H9 (cell line): ENCODE data around the gene FAIM2. TPM values are rescaled to one million over a fixed set of nuclear protein-coding genes. Genes with fewer than 3 reads are reported as not detected.

ENCODE experiments used
- DNase-seq: peaks from one replicate; pipeline ENCODE4 v3.0.0-alpha.2; 2017
- H2AFZ ChIP-seq: one replicate; pipeline ENCODE4 v1.6.1; 2013; ENCODE audit warnings: mild to moderate bottlenecking, low read length, control low read depth, moderate library complexity
- H2AK5ac ChIP-seq: 2 replicates; pipeline ENCODE4 v1.6.1; 2013; ENCODE audit warnings: low read length, control low read depth, mixed read lengths; ENCODE audit not compliant: insufficient read length
- H2BK120ac ChIP-seq: one replicate; pipeline ENCODE4 v1.6.1; 2013; ENCODE audit warnings: low read depth, mild to moderate bottlenecking, low read length, control low read depth, inconsistent platforms; ENCODE audit not compliant: poor library complexity, severe bottlenecking
- H2BK12ac ChIP-seq: 2 replicates; pipeline ENCODE4 v1.6.1; 2013; ENCODE audit warnings: low read length, control low read depth, mixed read lengths, low read depth; ENCODE audit not compliant: insufficient read length
- H2BK15ac ChIP-seq: 2 replicates; pipeline ENCODE4 v1.6.1; 2013; ENCODE audit warnings: low read depth, low read length, control low read depth
- H2BK20ac ChIP-seq: one replicate; pipeline ENCODE4 v1.6.1; 2013; ENCODE audit warnings: low read depth, mild to moderate bottlenecking, low read length, control low read depth, inconsistent platforms; ENCODE audit not compliant: poor library complexity, severe bottlenecking
- H2BK5ac ChIP-seq: 2 replicates; pipeline ENCODE4 v1.6.1; 2013; ENCODE audit warnings: low read length, control low read depth, mixed read lengths; ENCODE audit not compliant: insufficient read length
- H3K14ac ChIP-seq: 2 replicates; pipeline ENCODE4 v1.6.1; 2013; ENCODE audit warnings: low read length, control low read depth; ENCODE audit not compliant: insufficient read depth
- H3K18ac ChIP-seq: 2 replicates; pipeline ENCODE4 v1.6.1; 2013; ENCODE audit warnings: low read depth, mild to moderate bottlenecking, mixed read lengths, low read length, control low read depth; ENCODE audit not compliant: insufficient read length
- H3K23ac ChIP-seq: 2 replicates; pipeline ENCODE4 v1.6.1; 2013; ENCODE audit warnings: low read length, control low read depth, mixed read lengths, low read depth; ENCODE audit not compliant: insufficient read length
- H3K23me2 ChIP-seq: 2 replicates; pipeline ENCODE4 v1.6.1; 2013; ENCODE audit warnings: low read depth, mild to moderate bottlenecking, mixed read lengths, low read length, control low read depth; ENCODE audit not compliant: insufficient read length, poor library complexity, severe bottlenecking
- H3K27ac ChIP-seq: 2 replicates; pipeline ENCODE4 v1.5.1; 2013; ENCODE audit warnings: low read length, control low read depth, mixed read lengths, low read depth; ENCODE audit not compliant: insufficient read length
- H3K27me3 ChIP-seq: 2 replicates; pipeline ENCODE4 v1.6.1; 2013; ENCODE audit warnings: low read length, control low read depth, inconsistent platforms; ENCODE audit not compliant: insufficient read depth
- H3K4ac ChIP-seq: 2 replicates; pipeline ENCODE4 v1.6.1; 2013; ENCODE audit warnings: low read depth, mild to moderate bottlenecking, control low read depth, inconsistent platforms, low read length, moderate library complexity
- H3K4me1 ChIP-seq: 2 replicates; pipeline ENCODE4 v1.6.1; 2013; ENCODE audit warnings: low read length, control low read depth, inconsistent platforms; ENCODE audit not compliant: insufficient read depth
- H3K4me2 ChIP-seq: 2 replicates; pipeline ENCODE4 v1.6.1; 2013; ENCODE audit warnings: low read length, control low read depth, mixed read lengths; ENCODE audit not compliant: insufficient read length, insufficient read depth
- H3K56ac ChIP-seq: 2 replicates; pipeline ENCODE4 v1.6.1; 2013; ENCODE audit warnings: low read depth, mild to moderate bottlenecking, mixed read lengths, low read length, control low read depth; ENCODE audit not compliant: insufficient read length
- H3K79me1 ChIP-seq: 2 replicates; pipeline ENCODE4 v1.6.1; 2013; ENCODE audit warnings: low read depth, mild to moderate bottlenecking, moderate library complexity, low read length, control low read depth, inconsistent platforms; ENCODE audit not compliant: insufficient read depth, poor library complexity, severe bottlenecking
- H3K79me2 ChIP-seq: 2 replicates; pipeline ENCODE4 v1.6.1; 2013; ENCODE audit warnings: low read length, control low read depth, inconsistent platforms; ENCODE audit not compliant: insufficient read depth
- H3K9ac ChIP-seq: 2 replicates; pipeline ENCODE4 v1.6.1; 2013; ENCODE audit warnings: low read length, control low read depth, mixed read lengths; ENCODE audit not compliant: insufficient read length; ENCODE audit errors: extremely low read depth
- H3K9me3 ChIP-seq: one replicate; pipeline ENCODE4 v1.6.1; 2013; ENCODE audit warnings: low read depth, low read length, inconsistent platforms; ENCODE audit not compliant: control insufficient read depth
- H3T11ph ChIP-seq: one replicate; pipeline ENCODE4 v1.6.1; 2013; ENCODE audit warnings: mild to moderate bottlenecking, low read length, control low read depth, inconsistent platforms
- H4K20me1 ChIP-seq: one replicate; pipeline ENCODE4 v1.6.1; 2013; ENCODE audit not compliant: control insufficient read depth, insufficient read length, insufficient read depth
- H4K5ac ChIP-seq: 2 replicates; pipeline ENCODE4 v1.6.1; 2013; ENCODE audit warnings: low read depth, mild to moderate bottlenecking, mixed read lengths, low read length, control low read depth; ENCODE audit not compliant: insufficient read length
- H4K8ac ChIP-seq: replicated peaks from 2 replicates; pipeline ENCODE4 v1.6.1; 2013; ENCODE audit warnings: low read length, control low read depth, mixed read lengths, low read depth; ENCODE audit not compliant: insufficient read length
- H4K91ac ChIP-seq: 2 replicates; pipeline ENCODE4 v1.6.1; 2013; ENCODE audit warnings: low read depth, mild to moderate bottlenecking, moderate library complexity, mixed read lengths, low read length, control low read depth; ENCODE audit not compliant: insufficient read length
- H3K27ac Mint-ChIP-seq, 3 experiments: 2 replicates in 2 of 3; 3 replicates in 1 of 3; pipeline ENCODE4 v1.8.0; 2020 to 2021; ENCODE audit warnings: mixed read lengths in 3 of 3, mild to moderate bottlenecking in 1 of 3, moderate library complexity in 1 of 3
- H3K27me3 Mint-ChIP-seq: 2 replicates; pipeline ENCODE4 v1.8.0; 2021; ENCODE audit warnings: low read depth, mild to moderate bottlenecking, moderate library complexity, mixed read lengths
- H3K36me3 Mint-ChIP-seq, 3 experiments: 2 replicates in 2 of 3; 3 replicates in 1 of 3; pipeline ENCODE4 v1.8.0; 2020 to 2021; ENCODE audit warnings: low read depth in 3 of 3, mixed read lengths in 3 of 3; ENCODE audit not compliant: insufficient read depth in 1 of 3
- H3K4me1 Mint-ChIP-seq, 2 experiments: 2 replicates each; pipeline ENCODE4 v1.8.0; 2020; ENCODE audit warnings: mixed read lengths in 2 of 2
- H3K4me3 Mint-ChIP-seq, 2 experiments: 2 replicates in 1 of 2; 3 replicates in 1 of 2; pipeline ENCODE4 v1.8.0; 2020 to 2021; ENCODE audit warnings: mild to moderate bottlenecking in 2 of 2, mixed read lengths in 2 of 2, moderate library complexity in 1 of 2
- H3K9me3 Mint-ChIP-seq, 2 experiments: 2 replicates in 1 of 2; 3 replicates in 1 of 2; pipeline ENCODE4 v1.8.0; 2020; ENCODE audit warnings: mild to moderate bottlenecking in 2 of 2, mixed read lengths in 2 of 2, moderate library complexity in 1 of 2
- CTCF ChIP-seq: fragments of 200-600 bp; sonication (generic); conservative IDR thresholded peaks from 3 replicates; pipeline ENCODE4 v1.8.0; 2021; ENCODE audit warnings: antibody characterized with exemption, mild to moderate bottlenecking
- WGBS: extraction: QIAGEN DNeasy Blood & Tissue Kit; methylation state at CpG from one replicate; pipeline ENCODE4 v1.1.7; 2013; ENCODE audit warnings: missing lambda C conversion rate, low lambda C conversion rate, mixed read lengths; ENCODE audit not compliant: insufficient read length; ENCODE audit errors: extremely low coverage; 5-methylcytosine and 5-hydroxymethylcytosine counted together
- total RNA-seq: library from RNA; stranded (reverse); gene quantifications from 2 replicates; pipeline ENCODE4 v1.2.1, GENCODE V29; 2021

The FAIM2 gene
- total RNA-seq, 1 experiment from 2014 or later = 0.42 TPM

- no peak overlapping the region for H2AK5ac ChIP-seq
- H3K14ac ChIP-seq = no peak overlapping the region; the same call in 1 of the 2 replicates
- Mint-ChIP-seq H3K4me3 (no peak overlapping the region), H3K27me3 (peaks cover 11% of the 10 kb centered on the region), H3K36me3 (no peaks in the 10 kb centered on the region), H3K4me1 (peaks cover 14 to 15% of the 10 kb centered on the region in 2 experiments), H3K9me3 (no peaks in the 10 kb centered on the region; a peak in 1 of 5 replicates), H3K27ac (no peak overlapping the region)
- no peak overlapping the region for H2BK120ac ChIP-seq
- no peaks in the 10 kb centered on the region for H3K27me3 ChIP-seq
- no peak overlapping the region for H4K8ac ChIP-seq
- H4K20me1 ChIP-seq = no peaks in the 10 kb centered on the region
- H3K9me3 ChIP-seq = no peaks in the 10 kb centered on the region
- no peaks in the 10 kb centered on the region for H3K4me1 ChIP-seq
- no peak overlapping the region for H3K4ac ChIP-seq
- no peak overlapping the region for H3T11ph ChIP-seq
- no peak overlapping the region for H3K9ac ChIP-seq
- peak; percentile 28 for DNase-seq
- no peaks in the 10 kb centered on the region for H3K79me1 ChIP-seq
- no peak overlapping the region for H3K27ac ChIP-seq
- H2BK12ac ChIP-seq = no peak overlapping the region
- no peak overlapping the region for H3K56ac ChIP-seq
- no peak overlapping the region for H3K4me2 ChIP-seq
- H4K5ac ChIP-seq = no peak overlapping the region
- no peaks in the 10 kb centered on the region for H3K23me2 ChIP-seq
- no peak overlapping the region for H2AFZ ChIP-seq
- H3K23ac ChIP-seq = no peak overlapping the region
- no peak overlapping the region for H4K91ac ChIP-seq
- no CpG with 5 or more reads among the region's 16 CpGs for WGBS
- no peak overlapping the region for H2BK15ac ChIP-seq
- TF ChIP-seq CTCF = no peak
- H2BK5ac ChIP-seq = no peak overlapping the region
- H3K79me2 ChIP-seq = no peaks in the 10 kb centered on the region
- no peak overlapping the region for H2BK20ac ChIP-seq
- H3K18ac ChIP-seq = no peak overlapping the region
These were observed 34.5 kb downstream of the FAIM2 start for GRCh38 chr12:49868952-49869815.
